HPDE6-E6E7 (cell line): ENCODE measurements around the gene AP1S3.
"Not testable (repeated sequence)": the region's sequence is repeated elsewhere in the genome, so short reads cannot be mapped to it uniquely, and the experiment has no call there.

Experiments used
- DNase-seq: peaks from one replicate; pipeline ENCODE4 v3.0.0; 2011; ENCODE audit warnings: missing footprints; ENCODE audit errors: extremely low spot score

AP1S3 gene

GRCh38 chr2:223837287-223838061, at the start of gene AP1S3:
TSS of gene AP1S3 (minus strand) at chr2:223837582. CDS start at chr2:223837450, 132 bp downstream.
- peak; percentile 82 for DNase-seq

GRCh38 chr2:223887127-223887526, 49.7 kb upstream of the AP1S3 start:
- DNase-seq = no peak

DNA sequence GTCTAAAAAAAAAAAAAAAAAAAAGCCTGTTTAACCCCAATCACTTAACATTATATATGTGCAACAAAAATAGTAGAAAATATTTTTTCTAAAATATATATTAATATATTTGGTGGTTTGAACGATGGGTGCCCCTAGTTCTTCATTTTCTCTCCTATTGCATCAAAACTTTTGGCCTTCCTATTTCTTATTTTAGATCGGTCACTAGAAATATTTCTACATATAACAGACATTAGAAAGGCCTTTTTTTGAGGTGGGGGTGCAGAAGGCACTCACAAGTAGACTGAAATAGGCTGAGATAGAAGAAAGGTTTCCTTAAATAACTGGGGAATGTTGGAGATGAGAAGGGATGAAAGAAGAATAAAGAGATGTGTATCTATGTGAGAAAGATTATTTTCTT, 49.3 kb upstream of the AP1S3 start:
- DNase-seq = no peak

GRCh38 chr2:223884399-223884798, 47.0 kb upstream of the AP1S3 start:
- no peak for DNase-seq

DNA sequence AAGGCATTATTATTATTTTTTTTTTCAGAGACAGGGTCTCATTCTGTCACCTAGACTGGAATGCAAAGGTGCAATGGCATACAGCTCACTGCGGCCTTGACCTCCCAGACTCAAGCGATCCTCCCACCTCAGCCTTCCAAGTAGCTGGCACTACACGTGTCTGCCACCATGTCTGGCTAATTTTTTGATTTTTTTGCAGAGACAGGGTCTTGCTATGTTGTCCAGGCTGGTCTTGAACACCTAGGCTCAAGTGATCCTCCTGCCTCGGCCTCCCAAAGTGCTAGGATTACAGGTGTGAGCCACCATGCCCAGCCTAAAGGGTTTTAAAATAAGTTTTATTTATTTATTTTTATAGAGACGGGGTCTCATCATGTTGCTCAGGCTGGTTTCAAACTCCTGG, 45.3 kb upstream of the AP1S3 start:
- DNase-seq = no peak

DNA sequence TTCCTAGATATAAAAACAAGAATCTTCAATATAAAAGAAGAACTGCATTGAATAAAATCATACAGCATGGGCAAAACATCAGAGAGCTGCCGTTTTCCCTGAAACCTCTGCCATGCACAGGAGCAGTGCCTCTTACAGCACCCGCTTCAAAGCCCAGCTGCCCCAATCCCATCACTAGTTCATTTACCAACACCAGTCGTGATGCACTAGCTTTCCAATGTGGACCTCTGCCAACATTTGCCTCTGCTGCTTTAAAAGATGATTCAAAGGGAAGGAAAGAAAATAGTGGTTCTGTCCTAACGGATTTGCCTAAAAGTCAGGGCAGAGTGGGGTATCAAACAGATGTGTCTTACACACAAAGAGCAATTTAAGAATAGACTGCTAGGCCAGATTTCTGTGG, 43.4 kb upstream of the AP1S3 start:
- no peak for DNase-seq

GRCh38 chr2:223877721-223878410, 40.5 kb upstream of the AP1S3 start:
- DNase-seq = no peak

DNA sequence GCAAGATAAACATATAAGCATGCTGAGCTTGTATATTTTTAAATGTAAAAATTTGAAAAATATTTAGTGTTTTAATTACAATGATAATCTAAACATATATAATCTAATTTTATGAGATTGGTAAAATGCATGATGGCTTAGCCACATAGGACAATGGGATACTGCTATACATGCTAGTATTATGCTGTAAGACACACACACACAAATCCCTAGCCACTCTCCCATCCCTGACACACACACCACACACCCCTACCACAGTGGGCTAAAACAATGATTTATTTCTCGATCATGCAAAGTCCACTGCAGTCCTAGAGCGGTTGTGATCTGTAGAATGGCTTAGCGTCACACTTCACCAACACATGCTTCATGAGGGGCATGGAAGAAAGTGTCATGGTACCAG, 36.3 kb upstream of the AP1S3 start:
- DNase-seq = no peak

DNA sequence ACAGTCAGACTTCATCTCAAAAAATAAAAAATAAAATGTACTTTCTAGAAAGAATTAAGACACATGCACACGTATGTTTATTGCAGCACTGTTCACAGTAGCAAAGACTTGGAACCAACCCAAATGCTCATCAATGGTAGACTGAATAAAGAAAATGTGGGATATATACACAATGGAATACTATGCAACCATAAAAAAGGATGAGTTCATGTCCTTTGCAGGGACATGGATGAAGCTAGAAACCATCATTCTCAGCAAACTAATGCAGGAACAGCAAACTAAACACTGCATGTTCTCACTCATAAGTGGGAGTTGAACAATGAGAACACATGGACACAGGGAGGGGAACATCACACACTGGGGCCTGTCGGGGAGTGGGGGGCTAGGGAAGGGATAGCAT, 35.4 kb upstream of the AP1S3 start:
- not testable (repeated sequence) for DNase-seq

GRCh38 chr2:223871661-223872060, 34.3 kb upstream of the AP1S3 start:
- DNase-seq = not testable (repeated sequence)

DNA sequence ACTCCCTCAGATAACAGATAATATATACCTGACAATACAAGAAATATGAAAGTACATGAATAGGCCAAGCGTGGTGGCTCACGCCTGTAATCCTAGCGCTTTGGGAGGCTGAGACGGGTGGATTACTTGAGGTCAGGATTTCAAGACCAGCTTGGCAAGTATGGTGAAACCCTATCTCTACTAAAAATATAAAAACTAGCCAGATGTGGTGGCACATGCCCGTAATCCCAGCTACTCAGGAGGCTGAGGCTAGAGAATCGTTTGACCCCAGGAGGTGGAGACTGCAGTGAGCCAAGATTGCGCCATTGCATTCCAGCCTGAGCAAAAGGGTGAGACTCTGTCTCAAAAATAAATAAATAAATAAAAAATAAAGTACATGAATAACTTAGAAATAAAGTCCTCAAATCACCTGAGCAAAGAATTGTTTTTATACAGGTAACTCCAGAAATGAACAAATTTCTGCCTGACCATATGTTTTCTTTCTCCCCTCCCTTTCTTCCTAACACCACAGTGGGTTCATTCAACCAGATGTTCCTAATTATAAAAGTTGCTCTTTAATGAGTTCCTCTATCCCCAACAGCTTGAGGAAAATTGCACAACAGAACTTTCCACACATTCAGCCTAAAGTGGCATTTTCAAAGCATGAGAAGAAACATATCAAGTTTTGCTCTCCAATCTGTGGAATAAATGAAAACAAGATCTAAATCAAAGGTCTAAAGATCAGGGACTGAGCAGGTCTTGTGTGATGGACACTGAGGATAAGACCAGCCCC, 33.6 kb upstream of the AP1S3 start:
- DNase-seq = no peak

- DNase-seq = no peak
Observed at GRCh38 chr2:223868005-223868404, 30.6 kb upstream of the AP1S3 start.

GRCh38 chr2:223865907-223866508, 28.6 kb upstream of the AP1S3 start:
- peak; percentile 37 for DNase-seq

DNA sequence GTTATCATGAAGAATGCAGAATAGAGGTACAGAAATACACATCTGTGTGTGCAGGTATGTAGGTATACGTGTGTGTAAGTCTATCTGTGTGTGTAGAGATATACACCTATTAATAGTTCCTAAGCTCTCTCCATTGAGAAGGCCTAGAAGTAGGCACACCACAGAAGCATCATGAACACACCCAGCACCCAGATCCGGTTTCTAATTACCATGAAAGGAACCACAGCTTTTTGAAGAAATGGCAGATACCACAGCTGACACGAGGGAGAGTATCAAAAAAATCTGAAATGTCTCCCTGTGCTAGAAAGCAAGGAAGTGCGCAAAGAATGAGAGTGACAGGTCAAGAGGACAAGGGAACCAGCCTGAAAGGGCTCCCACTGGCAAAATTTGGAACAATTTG, 27.7 kb upstream of the AP1S3 start:
- no peak for DNase-seq

- no peak for DNase-seq
Observed at GRCh38 chr2:223863491-223863890, 26.1 kb upstream of the AP1S3 start.

- DNase-seq = peak; percentile 78
Observed at GRCh38 chr2:223860809-223861738, 23.7 kb upstream of the AP1S3 start.

DNA sequence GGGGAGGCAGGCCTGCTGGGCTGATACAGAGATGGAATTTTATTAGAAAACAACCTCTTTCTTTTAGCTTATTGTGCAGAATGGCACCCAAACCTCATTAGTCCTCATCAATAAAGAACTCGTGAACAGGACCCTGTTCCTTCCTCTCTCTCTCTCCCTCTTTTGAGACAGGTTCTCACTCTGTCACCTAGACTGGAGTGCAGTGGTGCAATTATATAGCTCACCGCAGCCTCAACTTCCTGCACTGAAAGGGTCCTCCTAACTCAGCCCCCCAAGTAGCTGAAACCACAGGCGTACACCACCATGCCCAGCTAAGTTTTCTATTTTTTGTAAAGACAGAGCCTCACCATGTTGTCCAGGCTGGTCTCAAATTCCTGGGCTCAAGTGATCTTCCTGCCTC, 21.7 kb upstream of the AP1S3 start:
- DNase-seq = no peak

GRCh38 chr2:223856584-223856983, 19.2 kb upstream of the AP1S3 start:
- DNase-seq = no peak

DNA sequence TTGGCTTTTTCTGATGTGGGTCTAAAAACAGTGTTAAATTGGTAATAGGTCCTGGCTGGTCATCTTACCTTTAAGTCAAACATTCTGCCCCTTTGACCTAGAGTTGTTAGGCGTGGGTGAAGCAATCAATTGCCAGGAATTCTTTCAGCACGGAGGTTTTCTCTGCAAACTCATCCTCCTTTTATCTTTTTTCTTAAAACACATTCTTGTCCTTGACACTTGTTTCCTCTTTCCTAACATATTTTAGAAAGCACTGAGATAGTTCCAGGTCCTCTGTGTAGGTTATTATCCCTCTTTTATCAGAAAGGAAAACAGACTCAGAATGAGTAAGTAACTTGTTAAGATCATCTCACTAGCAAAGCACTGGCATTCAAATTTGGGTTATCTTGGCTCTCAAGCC, 18.6 kb upstream of the AP1S3 start:
- no peak for DNase-seq

DNA sequence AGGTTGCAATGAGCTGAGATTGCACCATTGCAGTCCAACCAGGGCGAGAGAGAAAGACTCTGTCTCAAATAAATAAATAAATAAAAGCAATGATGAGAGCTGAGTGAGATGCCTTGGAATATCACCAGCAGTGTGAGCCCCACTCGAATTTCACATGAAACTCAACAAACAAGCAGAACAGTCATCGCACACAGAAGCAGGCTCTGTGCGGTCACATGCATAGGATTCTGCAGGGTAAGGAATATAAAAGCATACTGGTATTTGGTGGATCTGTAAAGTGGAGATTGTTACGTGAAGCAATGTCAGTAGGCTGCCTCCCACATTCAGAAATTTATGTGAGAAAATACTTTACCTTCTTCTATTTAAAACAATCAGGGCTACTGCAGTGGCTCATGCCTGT, 18.0 kb upstream of the AP1S3 start:
- DNase-seq = no peak

DNA sequence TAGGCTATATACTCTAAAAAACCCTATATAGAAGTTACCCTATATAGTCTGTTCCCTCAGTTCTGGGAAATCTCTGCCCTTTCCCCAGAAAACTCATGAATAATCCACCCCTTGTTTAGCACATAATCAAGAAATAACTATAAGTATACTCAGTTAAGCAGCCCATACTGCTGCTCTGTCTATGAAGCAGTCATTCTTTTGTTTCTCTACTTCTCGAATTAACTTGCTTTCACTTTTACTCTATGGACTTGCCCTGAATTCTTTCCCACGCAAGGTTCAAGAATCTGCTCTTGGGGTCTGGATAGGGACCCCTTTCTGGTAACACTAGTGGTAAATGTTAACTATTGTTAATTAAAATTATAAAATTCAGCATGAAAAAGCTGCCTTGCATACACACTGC, 17.4 kb upstream of the AP1S3 start:
- no peak for DNase-seq
